OCI-LY1 (cell line): ENCODE measurements around the gene MYL12B.
A peak's percentile ranks its signal among the peaks of the same experiment; 100 is the strongest.

Experiments used
- H2AFZ ChIP-seq: fragments of 200-600 bp; sonication (generic), shearing (Covaris generic); 2 replicates; pipeline ENCODE4 v1.6.0; 2014; ENCODE audit warnings: antibody characterized with exemption, mild to moderate bottlenecking, low read length
- H3F3A ChIP-seq: fragments of 200-600 bp; sonication (generic), shearing (Covaris generic); 2 replicates; pipeline ENCODE4 v1.6.0; 2014; ENCODE audit warnings: mild to moderate bottlenecking, antibody characterized with exemption, low read length, moderate library complexity; ENCODE audit not compliant: insufficient read depth
- H3K27ac ChIP-seq: fragments of 200-600 bp; sonication (generic); 2 replicates; pipeline ENCODE4 v1.5.1; 2014; ENCODE audit warnings: low read length, mixed run types, mild to moderate bottlenecking, low read depth; ENCODE audit not compliant: poor library complexity, severe bottlenecking
- H3K27me3 ChIP-seq: fragments of 200-600 bp; sonication (generic); 2 replicates; pipeline ENCODE4 v1.6.0; 2014; ENCODE audit warnings: antibody characterized with exemption, mild to moderate bottlenecking, low read length, moderate library complexity; ENCODE audit not compliant: insufficient read depth
- H3K36me3 ChIP-seq: fragments of 200-600 bp; sonication (generic); 2 replicates; pipeline ENCODE4 v1.6.1; 2014; ENCODE audit warnings: mild to moderate bottlenecking, antibody characterized with exemption, low read length, moderate library complexity, mixed read lengths; ENCODE audit not compliant: insufficient read depth
- H3K4me1 ChIP-seq: fragments of 200-600 bp; sonication (generic); 2 replicates; pipeline ENCODE4 v1.5.1; 2014; ENCODE audit warnings: mild to moderate bottlenecking, low read length, moderate library complexity; ENCODE audit not compliant: insufficient read depth, severe bottlenecking
- H3K4me2 ChIP-seq: fragments of 200-600 bp; sonication (generic), shearing (Covaris generic); 2 replicates; pipeline ENCODE4 v1.6.1; 2014; ENCODE audit warnings: low read length
- H3K4me3 ChIP-seq: fragments of 200-600 bp; sonication (generic); 2 replicates; pipeline ENCODE4 v1.5.1; 2014; ENCODE audit warnings: low read length, low read depth, mild to moderate bottlenecking, mixed read lengths; ENCODE audit not compliant: poor library complexity, severe bottlenecking
- H3K79me2 ChIP-seq: fragments of 200-600 bp; shearing (Covaris generic); 2 replicates; pipeline ENCODE4 v1.6.1; 2016; ENCODE audit warnings: mixed run types, low read length, mixed read lengths; ENCODE audit not compliant: insufficient read depth
- H3K9ac ChIP-seq: fragments of 200-600 bp; sonication (generic), shearing (Covaris generic); 2 replicates; pipeline ENCODE4 v1.6.1; 2014; ENCODE audit warnings: mild to moderate bottlenecking, low read length, mixed read lengths
- H3K9me2 ChIP-seq: fragments of 200-600 bp; sonication (generic), shearing (Covaris generic); 2 replicates; pipeline ENCODE4 v1.6.1; 2014; ENCODE audit warnings: low read depth, mild to moderate bottlenecking, low read length, mixed read lengths
- H3K9me3 ChIP-seq: fragments of 200-600 bp; shearing (Covaris generic); 2 replicates; pipeline ENCODE4 v1.6.1; 2014; ENCODE audit warnings: low read length, mixed read lengths
- H4K20me1 ChIP-seq: fragments of 200-600 bp; sonication (generic), shearing (Covaris generic); 2 replicates; pipeline ENCODE4 v1.6.0; 2016; ENCODE audit warnings: mild to moderate bottlenecking, low read length; ENCODE audit not compliant: insufficient read depth
- EZH2 ChIP-seq: fragments of 200-600 bp; sonication (generic), shearing (Covaris generic); IDR thresholded peaks from 2 replicates; pipeline ENCODE4 v1.8.0; 2017; ENCODE audit warnings: borderline replicate concordance, mixed run types, mild to moderate bottlenecking, antibody characterized with exemption, low read length, moderate library complexity, mixed read lengths
- TF ChIP-seq, protein P1 (sequence below): fragments of 200-600 bp; sonication (generic), shearing (Covaris generic); IDR thresholded peaks from 2 replicates; pipeline ENCODE4 v1.5.1; 2017; ENCODE audit warnings: mild to moderate bottlenecking, antibody characterized with exemption, low read length, moderate library complexity, mixed read lengths

The MYL12B gene

GRCh38 chr18:3265564-3266033 lies 3.7 kb downstream of the MYL12B start:
- Histone ChIP-seq H3K27ac (peak overlapping the region; percentile 75), H3K4me3 (peak overlapping the region; percentile 45)

GRCh38 chr18:3266062-3266608 lies 4.2 kb downstream of the MYL12B start:
- no peaks in the 10 kb centered on the region for H3F3A ChIP-seq
- peaks cover 44% of the 10 kb centered on the region for H3K4me1 ChIP-seq
- H3K9me2 ChIP-seq: no peaks in the 10 kb centered on the region
- peak overlapping the region; percentile 68 for H3K4me2 ChIP-seq
- H3K9me3 ChIP-seq: no peaks in the 10 kb centered on the region
- H3K27ac ChIP-seq: peak overlapping the region; percentile 75
- no peaks in the 10 kb centered on the region for H3K36me3 ChIP-seq
- H2AFZ ChIP-seq: no peak overlapping the region
- no peaks in the 10 kb centered on the region for H3K27me3 ChIP-seq
- no peak overlapping the region for H3K9ac ChIP-seq
- H4K20me1 ChIP-seq: no peaks in the 10 kb centered on the region
- TF ChIP-seq, protein P1, sequence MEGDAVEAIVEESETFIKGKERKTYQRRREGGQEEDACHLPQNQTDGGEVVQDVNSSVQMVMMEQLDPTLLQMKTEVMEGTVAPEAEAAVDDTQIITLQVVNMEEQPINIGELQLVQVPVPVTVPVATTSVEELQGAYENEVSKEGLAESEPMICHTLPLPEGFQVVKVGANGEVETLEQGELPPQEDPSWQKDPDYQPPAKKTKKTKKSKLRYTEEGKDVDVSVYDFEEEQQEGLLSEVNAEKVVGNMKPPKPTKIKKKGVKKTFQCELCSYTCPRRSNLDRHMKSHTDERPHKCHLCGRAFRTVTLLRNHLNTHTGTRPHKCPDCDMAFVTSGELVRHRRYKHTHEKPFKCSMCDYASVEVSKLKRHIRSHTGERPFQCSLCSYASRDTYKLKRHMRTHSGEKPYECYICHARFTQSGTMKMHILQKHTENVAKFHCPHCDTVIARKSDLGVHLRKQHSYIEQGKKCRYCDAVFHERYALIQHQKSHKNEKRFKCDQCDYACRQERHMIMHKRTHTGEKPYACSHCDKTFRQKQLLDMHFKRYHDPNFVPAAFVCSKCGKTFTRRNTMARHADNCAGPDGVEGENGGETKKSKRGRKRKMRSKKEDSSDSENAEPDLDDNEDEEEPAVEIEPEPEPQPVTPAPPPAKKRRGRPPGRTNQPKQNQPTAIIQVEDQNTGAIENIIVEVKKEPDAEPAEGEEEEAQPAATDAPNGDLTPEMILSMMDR: no peak
- no peak for TF ChIP-seq EZH2
- H3K79me2 ChIP-seq: peaks cover 85% of the 10 kb centered on the region
- peak overlapping the region; percentile 45 for H3K4me3 ChIP-seq

More at GRCh38 chr18:3265564-3266033, 3.7 kb downstream of the MYL12B start:
- Histone ChIP-seq H3K36me3 (no peaks in the 10 kb centered on the region), H3K9me2 (no peaks in the 10 kb centered on the region), H3F3A (no peaks in the 10 kb centered on the region), H3K79me2 (peaks cover 79% of the 10 kb centered on the region), H2AFZ (no peak overlapping the region), H3K9me3 (no peaks in the 10 kb centered on the region), H3K9ac (peak overlapping the region; percentile 45), H3K4me1 (peaks cover 49% of the 10 kb centered on the region), H4K20me1 (no peaks in the 10 kb centered on the region), H3K4me2 (peak overlapping the region; percentile 68), H3K27me3 (no peaks in the 10 kb centered on the region)
- TF ChIP-seq, protein P1: no peak
- TF ChIP-seq EZH2: no peak

DNA sequence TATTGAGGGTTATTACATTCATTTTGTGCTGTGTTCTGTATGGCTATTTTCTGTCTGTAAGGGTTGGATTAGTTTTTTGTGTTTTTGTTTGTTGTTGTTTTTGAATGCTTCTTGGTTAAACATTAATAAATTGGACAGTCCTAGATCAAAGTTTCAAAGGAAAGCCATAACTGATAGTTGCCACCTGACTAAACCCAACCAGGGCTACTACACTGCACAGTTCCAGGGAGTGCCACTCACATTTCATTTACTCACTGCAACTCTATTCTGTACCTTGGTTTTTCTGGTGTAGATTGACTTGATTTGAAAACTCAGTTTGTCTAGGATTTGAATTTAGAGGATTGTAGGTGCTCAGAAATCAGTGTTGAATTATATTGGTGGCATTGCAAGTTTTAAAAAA lies 6.4 kb downstream of the MYL12B start:
- Histone ChIP-seq H3K36me3 (no peaks in the 10 kb centered on the region), H3K4me1 (peaks cover 40% of the 10 kb centered on the region), H3K79me2 (peaks cover 86% of the 10 kb centered on the region), H3K4me3 (no peak overlapping the region), H3K9me2 (no peaks in the 10 kb centered on the region), H3K4me2 (no peak overlapping the region), H3K9ac (no peak overlapping the region), H3K27me3 (no peaks in the 10 kb centered on the region), H2AFZ (no peak overlapping the region), H3F3A (no peaks in the 10 kb centered on the region), H4K20me1 (no peaks in the 10 kb centered on the region), H3K27ac (no peak overlapping the region), H3K9me3 (no peaks in the 10 kb centered on the region)
- no peak for TF ChIP-seq EZH2
- TF ChIP-seq, protein P1: no peak
